NOMO-1 treated with dmso at 0.1 percent for 144 hours (cell line): ENCODE data around the gene KAZN.

Experiments used
- DNase-seq: peaks from one replicate; lab custom pipeline; 2025; ENCODE audit not compliant: unreplicated experiment; lab: John Stamatoyannopoulos, UW

The KAZN gene

DNA sequence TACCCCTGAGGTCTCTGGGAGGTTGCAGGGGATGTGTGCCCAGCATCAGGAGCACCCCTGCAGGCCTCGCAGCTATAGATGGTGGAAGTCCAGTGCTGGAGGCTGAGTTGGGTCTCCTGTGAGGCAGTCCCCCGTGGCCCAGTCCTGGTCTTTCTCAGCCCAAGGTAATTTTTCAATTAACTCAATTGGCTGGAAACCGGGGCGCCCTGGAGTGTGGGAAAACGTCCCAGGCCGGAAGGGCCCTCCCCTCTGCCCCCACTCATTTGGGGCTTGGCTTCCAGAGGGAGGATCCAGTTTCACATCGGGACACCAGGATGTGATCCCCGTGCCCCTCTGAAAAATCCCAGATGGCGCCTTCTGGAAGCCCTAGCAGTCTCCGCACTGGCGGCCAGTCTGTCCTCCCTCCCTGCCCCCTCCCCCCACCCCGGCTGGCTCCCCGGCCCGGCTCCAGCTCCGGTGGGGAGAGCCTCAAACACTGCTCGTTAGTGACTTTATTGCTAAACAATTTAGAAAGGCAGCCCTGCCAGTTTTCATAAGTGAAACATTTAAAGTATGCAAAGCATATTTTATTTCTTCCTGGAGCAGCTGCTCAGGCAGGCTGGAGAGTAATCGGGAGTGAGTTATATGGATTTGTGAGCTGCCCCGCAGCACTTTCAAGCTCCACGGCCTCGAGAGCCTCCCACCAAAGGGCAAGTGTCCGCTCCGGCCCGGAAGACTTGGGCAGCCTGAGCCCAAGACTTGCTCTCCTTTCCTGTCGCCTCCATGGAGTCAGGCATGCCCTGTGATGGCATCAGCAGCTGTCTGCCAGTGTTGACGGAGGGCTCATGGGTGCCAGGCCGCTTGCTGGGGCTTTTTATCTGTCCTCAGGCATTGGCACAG, 346.9 kb downstream of the KAZN start:
- no peak for DNase-seq

DNA sequence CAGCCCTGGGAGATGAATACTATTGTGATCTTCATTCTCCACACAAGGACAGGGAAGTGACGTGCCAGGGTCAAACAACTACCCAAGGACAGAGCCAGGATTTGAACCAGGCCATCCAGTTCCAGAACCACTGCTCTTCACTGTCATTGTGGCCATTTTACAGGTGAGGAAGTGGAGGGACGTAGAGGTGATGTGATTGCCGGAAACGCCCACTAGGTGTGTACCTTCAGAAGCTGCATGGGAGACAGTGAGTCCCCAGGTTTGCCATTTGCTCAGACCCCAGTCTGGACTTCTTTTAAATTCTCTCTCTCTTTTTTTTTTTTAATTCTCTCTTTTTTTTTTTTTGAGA, 347.5 kb downstream of the KAZN start:
- no peak for DNase-seq

DNA sequence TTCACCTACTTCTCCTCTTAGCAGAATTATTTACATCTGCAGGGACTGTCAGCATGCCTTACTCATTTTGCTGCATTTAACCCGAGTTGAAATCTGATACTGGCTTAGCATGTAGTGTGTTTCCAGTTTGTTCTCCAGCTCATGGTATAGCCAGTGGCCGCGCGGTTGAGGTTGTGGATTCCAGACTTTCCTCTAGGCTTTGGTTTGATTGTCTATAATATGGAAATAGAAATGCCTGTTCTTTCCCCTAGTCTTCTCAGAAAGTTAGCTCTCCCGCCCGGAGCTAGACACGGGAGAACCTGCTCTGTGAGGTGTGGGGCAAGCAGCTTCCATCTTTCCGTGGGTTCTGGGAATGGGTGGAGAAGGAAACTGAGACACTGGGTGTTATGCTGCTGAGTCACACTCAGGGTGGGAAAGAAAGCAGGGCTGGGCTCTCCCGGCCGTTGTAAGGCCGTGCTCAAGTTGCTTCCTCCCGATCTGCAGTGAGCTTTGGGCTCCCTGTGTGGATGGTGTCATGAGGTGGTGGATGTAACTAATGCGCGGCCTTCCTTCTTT, 348.3 kb downstream of the KAZN start:
- no peak for DNase-seq

DNA sequence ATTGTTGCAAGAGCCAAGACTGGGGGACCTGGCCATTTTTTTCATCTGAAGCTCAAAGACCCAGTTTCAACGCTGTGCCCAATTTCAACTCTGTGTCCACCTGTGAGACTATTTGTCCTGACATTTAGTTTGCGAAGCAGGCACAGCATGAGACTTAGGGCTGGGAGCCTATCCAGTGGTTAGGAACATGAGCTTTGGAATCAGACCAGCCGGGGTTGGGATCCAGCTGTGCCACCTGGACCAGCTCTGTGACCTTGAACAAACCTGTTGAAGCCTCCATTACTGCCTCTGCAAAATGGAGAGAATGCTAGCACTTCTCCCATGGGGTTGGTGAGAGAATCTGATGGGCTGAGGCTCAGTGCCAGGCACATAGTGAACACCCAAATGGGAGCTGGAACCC, 348.9 kb downstream of the KAZN start:
- no peak for DNase-seq

DNA sequence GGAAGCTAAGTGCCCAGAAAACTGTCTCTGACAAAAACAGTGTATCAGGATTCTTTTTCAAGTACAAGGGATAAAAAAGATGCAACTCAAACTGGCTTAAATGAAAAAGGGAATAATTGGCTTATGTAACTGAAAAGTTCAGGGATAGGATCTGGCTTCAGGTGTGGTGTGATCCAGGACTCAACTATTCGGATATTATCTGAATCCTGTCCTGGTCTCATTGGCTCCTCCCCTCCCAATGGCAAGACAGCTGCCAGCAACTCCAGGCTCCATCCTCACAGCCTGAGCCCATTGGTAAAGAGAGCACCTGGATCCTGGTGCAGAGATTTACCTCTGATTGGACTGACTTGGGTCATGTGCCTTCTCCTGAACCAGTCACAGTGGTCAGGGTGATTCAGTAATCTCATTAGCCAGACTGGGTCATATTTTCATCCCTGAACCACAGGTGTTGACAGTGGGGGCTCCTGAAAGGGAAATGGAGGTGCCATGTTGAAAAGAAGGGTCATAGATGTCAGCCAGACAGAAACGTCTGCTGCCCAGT, 349.7 kb downstream of the KAZN start:
- no peak for DNase-seq

DNA sequence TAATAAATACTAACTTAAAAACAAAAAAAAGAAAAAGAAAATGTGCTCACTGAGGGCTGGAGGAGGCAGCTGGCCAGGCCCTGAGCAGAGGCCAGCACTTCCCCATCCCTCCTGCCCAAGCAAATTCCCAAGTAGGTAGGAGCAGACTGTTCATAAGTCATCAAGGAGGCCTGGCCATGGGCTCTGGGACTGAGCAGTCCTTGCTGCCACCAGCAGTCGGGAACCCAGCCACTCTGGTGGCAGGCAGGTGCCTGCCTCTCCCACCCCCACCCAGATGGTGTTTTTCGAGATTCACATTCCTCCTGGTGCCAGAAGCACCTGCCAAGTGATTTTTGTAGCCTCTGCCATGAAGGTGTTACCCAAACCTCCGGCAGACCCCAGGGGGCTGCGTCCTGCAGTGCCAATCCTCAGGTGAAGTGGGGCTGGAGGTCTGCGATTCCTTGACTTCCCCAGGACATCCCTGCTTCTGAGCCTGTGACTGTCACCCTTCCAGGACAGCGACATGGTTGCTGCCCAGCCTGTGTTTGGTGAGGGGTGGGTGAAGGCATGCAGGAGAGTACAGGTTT, 350.9 kb downstream of the KAZN start:
- DNase-seq, result no peak

DNA sequence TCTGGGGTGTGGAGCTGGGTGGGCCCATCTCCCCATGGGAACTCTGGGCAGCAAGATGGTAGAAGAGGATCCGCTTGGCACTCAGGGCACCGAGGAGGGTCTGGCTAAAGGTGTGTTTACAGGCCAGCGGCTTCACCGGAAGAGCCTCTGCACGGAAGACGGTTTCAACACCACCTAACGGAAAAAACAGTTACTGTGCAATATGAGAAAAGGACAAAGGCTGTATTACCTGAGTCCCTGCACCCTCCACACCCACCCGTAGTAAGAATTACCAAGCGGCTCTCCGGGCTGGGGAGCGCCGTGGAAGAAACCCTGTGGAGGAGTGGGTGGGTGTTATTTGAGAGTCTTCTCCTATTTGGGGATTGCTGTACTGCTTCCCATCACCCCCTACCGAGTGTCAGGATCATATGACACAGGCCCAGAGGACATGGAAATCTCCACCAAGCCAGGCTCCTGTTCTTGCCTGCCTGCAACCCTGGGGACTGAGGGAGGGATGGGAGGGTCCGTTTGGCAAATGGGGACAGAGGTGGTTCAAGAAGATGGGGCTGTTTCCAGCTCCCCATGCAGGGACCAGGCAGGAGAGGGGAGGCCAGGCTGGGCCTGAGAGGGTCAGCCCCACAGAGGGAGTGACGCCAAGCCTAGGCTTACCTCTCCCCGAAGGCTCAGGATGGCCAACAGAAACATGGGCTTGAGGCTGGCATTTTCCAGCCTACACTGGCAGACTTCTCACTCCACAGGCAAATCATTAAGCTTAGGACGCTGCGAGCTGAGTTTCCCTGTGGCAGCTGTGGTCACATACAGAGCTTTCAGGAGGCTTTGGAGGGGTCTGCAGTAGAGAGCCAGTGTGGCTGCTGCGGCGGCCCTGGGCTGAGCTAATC, 351.6 kb downstream of the KAZN start:
- DNase-seq, result no peak

DNA sequence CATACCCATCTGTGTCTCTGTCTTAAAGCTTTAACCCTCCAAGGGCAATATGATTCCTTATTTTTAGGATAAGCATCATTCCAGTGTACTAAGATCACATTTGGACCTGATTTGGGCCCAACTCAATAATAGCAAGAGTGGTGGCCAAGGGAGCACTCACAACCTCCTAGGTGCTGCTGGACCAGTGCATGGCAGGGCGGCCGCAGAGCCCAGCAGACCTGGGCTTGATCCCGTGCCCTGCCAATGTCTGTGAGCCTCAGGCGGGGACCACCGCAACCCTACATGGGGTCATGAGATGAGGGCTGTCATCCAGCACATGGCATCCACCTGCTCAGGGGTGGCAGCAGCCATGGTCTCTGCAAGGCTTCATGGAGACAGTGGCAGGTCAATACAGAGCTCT, 353.3 kb downstream of the KAZN start:
- no peak for DNase-seq

DNA sequence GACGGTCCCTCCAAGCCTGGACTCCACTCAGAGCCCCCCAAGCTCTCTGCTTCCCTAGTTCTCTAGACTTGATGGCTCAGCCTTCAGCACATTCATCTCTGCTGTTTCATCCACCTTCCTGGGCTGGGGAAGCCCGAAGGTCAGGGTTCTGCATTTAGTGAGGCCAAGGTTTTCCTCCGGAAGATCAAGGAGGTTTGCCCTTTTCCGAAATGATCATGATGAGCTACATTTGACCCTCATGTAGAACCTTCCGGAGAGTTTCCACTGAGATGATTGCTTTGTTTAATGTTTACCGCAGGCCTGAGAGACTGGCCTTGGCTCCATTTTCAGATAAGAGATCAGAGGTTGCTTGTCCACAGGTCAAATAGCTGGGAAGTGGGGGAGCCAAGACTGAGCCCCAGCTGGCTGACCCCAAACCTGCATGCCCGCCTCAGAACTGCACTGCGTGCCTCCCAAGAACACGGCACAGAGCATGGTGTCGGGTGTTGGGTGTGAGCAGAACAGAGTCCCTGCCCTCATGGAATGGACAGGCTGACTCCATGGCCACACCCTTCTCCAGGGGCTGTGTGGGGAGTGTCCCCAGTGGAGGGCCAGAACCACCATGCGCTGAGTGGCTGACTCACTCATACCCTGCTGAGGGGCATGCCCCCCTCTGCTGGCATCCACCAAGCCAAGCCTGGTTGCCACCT, 354.3 kb downstream of the KAZN start:
- DNase-seq, result no peak

DNA sequence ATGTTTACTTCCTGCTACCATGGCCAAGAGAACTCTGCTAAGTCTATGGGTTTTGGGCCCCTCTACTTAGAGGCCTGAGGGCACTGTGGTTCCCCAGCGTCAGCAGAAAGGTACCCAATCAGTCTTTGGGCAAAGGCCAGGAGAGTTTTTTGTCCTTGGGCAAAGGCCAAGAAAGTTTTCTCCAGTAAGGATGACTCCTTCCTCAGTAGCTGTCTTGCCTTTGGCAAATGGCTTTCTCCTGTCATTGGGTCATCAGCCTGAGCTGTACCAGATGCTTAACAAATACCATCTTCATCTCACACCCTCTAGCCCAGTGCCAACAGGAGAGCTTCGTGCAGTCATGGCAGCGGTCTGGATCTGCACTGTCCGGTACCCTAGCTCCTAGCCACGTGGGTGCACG, 355.7 kb downstream of the KAZN start:
- DNase-seq, result no peak

DNA sequence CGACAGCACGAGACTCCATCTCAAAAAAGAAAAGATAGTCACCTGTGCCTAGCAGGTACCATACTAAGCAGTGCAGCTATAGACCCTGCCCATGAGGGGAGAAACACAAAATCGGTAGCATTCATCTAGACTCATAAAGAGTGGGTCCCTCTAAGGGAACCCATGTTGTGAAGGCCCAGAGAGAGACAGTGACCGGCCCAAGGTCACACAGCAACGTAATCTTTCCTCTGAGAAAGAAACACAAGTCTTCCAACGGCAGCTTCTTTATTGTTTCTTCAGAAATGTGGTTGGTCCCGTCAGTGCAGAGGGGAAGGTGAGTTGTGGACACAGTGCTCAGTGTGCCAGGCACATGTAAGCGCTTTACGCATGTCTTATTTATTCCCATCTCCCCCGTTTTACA, 356.4 kb downstream of the KAZN start:
- DNase-seq, result no peak

DNA sequence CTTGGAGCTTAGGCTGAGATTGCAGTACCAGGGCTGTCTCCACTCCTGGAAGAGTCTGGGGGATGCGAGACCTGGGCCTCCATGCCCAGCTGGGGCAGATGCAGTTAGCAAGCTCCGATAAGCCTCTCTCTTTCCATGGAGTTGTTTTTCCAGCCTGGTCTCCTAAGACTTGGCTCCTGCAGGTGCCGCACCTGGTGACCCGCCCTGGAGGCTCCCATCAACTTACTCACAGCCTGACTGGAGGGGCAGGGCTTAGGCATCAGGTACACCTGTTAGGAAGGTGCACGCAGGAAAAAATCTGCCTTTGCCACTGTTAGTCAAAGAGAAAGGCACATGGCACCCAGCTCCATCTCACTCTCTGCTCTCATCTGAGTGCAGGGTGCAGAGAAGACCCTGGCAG, 356.9 kb downstream of the KAZN start:
- no peak for DNase-seq

DNA sequence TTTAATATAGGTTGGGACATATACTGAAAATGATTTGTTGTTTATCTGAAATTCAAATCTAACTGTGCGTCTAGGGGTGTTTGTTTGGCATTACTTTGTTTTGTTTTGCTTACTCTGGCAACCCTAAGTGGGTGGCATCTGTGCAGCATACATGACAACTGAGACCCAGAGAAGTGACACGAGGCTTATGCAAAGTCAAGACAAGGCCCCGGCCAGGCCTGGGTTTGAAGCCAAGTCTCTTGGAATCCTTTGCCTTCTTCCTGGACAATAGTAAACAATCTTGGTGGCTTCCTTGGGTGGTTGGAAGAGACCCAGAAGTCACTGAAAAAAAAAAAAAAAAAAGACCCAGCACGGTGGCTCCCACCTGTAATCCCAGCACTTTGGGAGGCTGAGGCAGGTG, 357.5 kb downstream of the KAZN start:
- no peak for DNase-seq

DNA sequence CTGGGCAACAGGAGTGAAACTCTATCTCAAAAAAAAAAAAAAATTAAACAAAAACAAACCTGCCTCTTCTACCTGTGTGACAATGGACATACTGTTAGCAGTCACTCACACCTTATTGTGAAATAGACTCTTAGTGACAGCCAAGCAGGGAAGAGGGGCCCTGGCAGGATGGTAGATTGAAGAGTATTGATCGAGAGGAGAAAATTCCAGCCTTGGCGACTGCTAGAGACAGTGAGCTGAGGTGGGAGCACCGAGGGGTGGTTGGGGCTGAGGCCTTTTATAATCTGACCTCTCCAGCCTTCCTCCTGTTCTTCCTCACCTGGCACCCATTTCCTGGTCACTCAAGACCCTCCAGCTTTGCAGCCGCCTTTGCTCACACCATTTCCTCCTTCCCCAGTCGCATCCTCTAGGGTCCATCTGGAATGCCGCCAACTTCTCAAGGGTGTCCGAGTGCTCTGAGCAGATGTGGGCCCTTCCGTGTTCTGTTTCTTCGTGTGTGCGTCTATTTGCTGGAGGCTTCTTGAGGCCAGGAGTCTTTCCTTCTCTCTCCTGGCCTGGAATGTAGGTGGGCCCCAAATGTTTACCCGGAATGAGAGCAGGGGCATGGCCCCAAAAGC, 358.2 kb downstream of the KAZN start:
- no peak for DNase-seq

DNA sequence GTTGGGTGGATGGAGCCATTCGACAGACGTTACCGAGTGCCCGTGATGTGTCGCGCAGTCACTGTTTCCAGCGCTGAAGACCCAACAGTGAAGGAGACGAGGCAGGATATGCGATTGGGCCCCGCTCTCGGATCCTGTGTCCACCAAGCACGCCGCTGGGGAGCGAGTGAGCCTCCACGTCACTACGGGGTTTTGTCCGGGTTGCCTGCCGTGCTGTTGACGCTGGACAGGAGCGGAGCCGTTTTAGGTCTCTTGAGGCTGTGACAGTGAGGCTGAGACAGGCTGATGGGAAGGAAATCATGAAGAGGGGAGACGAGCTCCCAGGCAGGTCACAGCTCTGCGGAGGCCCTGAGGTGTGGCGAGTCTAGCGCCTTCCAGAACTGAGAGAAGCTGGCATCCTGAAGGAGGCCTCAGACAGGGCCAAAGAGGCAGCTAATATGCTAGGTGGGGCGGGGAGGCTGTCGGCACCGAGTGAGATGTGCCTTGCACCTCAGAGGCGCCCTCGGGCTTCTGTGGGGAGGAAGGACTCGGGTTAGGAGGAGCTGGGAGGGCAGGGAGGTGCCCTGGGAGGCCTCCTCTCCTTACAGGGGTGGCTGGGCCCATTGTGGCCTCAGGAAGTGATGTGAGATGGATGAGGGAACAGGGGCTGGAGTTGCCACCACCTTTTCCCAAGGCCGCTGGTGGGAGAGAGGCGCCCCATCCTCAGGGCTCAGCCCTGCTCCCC, 359.1 kb downstream of the KAZN start:
- DNase-seq, result no peak

DNA sequence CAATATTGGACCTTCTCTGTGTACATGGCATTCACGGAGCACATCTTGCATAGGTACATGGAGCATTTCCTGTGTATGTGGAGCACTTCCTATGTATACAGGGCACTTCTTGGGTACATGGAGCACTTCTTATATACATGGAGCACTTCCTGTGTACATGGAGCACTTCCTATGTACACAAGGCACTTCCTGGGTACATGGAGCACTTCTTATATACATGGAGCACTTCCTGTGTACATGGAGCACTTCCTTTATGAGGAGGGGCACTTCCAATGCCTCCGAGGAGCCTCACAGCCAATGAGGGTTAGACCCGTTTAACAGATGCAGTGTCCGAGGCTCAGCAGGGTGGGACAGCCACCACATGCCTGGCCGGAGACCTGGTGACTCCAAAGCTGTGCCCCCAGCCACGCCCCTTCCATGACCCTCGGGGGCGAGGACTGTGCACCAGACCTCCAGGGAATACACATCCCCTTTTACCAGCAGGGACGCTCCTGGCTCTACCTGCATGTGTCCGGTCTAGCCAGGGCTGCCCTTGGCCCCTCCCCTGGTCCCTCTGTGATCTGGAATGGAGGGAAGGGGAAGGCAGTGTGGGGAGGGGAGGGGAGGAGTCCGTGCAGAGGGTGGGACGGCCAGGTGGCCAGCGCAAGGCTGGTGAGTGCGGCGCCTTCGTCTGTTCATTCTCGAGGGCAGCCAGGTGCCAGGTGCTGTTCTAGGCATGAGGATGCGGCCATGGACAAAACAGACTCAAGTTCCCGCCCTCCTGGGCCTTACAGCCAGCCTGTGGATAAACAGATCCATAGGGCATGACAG, 360.0 kb downstream of the KAZN start:
- DNase-seq, result no peak

DNA sequence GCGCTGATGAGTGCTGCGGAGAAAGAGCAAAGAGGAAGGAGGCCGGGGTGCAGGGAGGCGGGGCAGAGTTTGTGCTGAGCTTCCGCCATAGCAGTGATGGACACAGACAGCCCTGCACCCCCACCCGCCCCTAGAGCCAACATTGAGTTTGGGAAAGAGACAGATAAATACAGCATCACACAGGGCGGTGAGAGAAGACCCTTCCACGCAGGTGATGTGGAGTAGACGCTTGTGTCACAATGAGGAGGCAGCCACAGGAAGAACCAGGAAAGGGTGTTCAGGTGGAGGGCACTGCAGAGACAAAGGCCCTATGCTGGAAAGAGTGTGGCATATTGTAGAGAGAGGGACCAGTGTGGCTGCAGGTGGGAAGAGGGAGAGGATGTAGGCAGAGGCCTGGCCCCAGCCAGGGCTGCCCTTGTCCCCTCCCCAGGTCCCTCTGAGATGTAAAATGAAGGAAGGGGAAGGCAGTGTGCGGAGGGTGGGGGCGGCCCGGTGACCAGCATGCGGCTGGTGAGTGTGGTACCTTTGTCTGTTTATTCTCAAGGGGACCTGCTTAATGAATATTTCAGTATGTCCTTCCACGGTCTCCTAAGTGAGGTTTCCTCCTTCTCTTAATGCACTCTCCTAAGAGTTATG, 360.7 kb downstream of the KAZN start:
- DNase-seq, result no peak

DNA sequence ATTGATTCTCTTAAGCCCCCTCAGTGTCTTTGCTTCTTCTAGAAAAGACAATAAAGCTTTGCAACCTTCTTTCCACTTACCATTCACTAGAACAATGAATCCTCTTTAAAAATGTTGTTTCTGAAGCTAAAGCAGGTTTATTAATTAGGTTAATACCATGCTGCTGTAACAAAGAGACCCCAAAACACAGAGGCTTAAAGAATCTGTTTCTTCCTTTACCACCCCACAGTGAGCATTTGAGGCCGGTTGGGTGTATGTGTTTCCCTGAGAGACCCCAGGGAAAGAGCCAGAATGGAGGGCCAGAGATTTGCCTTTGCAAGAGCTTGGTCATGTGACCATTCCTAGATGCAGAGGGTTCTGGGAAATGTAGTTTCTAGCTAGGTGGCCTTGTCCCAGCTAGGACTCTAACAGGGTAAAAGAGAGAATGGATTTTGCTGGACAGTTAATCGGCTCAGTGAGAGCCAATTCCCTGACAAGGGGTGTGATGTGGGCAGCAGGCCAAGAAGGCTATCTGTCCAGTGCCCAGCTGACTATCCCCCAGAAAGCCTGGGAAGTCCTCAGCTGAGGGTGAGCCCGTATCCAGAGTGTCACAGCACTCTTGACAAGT, 363.3 kb downstream of the KAZN start:
- DNase-seq, result no peak
